HepG2 (cell line): ENCODE results near the gene TM7SF3. TPM values are rescaled to one million over a fixed set of nuclear protein-coding genes. Genes with fewer than 3 reads are reported as not detected.

Experiments
- ARHGAP35 ChIP-seq: sonication (generic); formaldehyde crosslinking; IDR thresholded peaks from 2 replicates; pipeline ENCODE4 v1.9.0; 2022; ENCODE audit warnings: mild to moderate bottlenecking, inconsistent platforms, moderate library complexity, missing genetic modification reagents, borderline replicate concordance
- CREM ChIP-seq, 2 experiments: sonication (generic) in 1 of 2; formaldehyde crosslinking in 1 of 2; IDR thresholded peaks; 2 replicates each; pipeline versions ENCODE4 v1.4.0 to v1.6.1; 2016 to 2020; ENCODE audit warnings: antibody characterized with exemption in 1 of 2, mild to moderate bottlenecking in 1 of 2, missing genetic modification reagents in 1 of 2
- GABPB1 ChIP-seq: IDR thresholded peaks from 2 replicates; pipeline ENCODE4 v1.6.1; 2016; ENCODE audit warnings: mild to moderate bottlenecking, missing genetic modification reagents, moderate library complexity, missing compliant biosample characterization
- MBD4 ChIP-seq: IDR thresholded peaks from 2 replicates; pipeline ENCODE4 v1.6.1; 2012; ENCODE audit warnings: low read length, inconsistent platforms, borderline replicate concordance
- MXD3 ChIP-seq: IDR thresholded peaks from 2 replicates; pipeline ENCODE4 v1.6.1; 2016; ENCODE audit warnings: mild to moderate bottlenecking, missing biosample characterization, missing genetic modification reagents
- NBN ChIP-seq: fragments of 450-650 bp; conservative IDR thresholded peaks from 2 replicates; pipeline ENCODE4 v1.6.1; 2017
- NCOA1 ChIP-seq: sonication (generic); formaldehyde crosslinking; IDR thresholded peaks from 2 replicates; pipeline ENCODE4 v1.9.0; 2021; ENCODE audit warnings: missing genetic modification reagents
- RNF219 ChIP-seq: sonication (generic); formaldehyde crosslinking; IDR thresholded peaks from 2 replicates; pipeline ENCODE4 v1.5.0; 2020; ENCODE audit warnings: mild to moderate bottlenecking, missing genetic modification reagents
- SIX1 ChIP-seq: sonication (generic); formaldehyde crosslinking; IDR thresholded peaks from 2 replicates; pipeline ENCODE4 v1.4.0; 2020; ENCODE audit warnings: missing genetic modification reagents, borderline replicate concordance
- SOX5 ChIP-seq: IDR thresholded peaks from 2 replicates; pipeline ENCODE4 v1.6.1; 2016; ENCODE audit warnings: borderline replicate concordance
- SP5 ChIP-seq: IDR thresholded peaks from 2 replicates; pipeline ENCODE4 v1.6.1; 2016; ENCODE audit warnings: low read depth, borderline replicate concordance
- UBTF ChIP-seq: sonication (generic); formaldehyde crosslinking; IDR thresholded peaks from 2 replicates; pipeline ENCODE4 v1.4.0; 2020; ENCODE audit warnings: mild to moderate bottlenecking, missing genetic modification reagents
- ZBTB1 ChIP-seq: sonication (generic); formaldehyde crosslinking; IDR thresholded peaks from 2 replicates; pipeline ENCODE4 v1.4.0; 2020; ENCODE audit warnings: missing genetic modification reagents, borderline replicate concordance
- ZBTB3 ChIP-seq: sonication (generic); formaldehyde crosslinking; IDR thresholded peaks from 2 replicates; pipeline ENCODE4 v1.4.0; 2020; ENCODE audit warnings: low read depth, mild to moderate bottlenecking, moderate library complexity, missing genetic modification reagents, borderline replicate concordance
- ZNF12 ChIP-seq: sonication (generic); formaldehyde crosslinking; IDR thresholded peaks from 2 replicates; pipeline ENCODE4 v1.5.0; 2020; ENCODE audit warnings: missing genetic modification reagents
- ZNF263 ChIP-seq: sonication (generic); formaldehyde crosslinking; IDR thresholded peaks from 2 replicates; pipeline ENCODE4 v1.4.0; 2020; ENCODE audit warnings: missing genetic modification reagents
- ZNF275 ChIP-seq: sonication (generic); formaldehyde crosslinking; IDR thresholded peaks from 2 replicates; pipeline ENCODE4 v1.8.0; 2022; ENCODE audit warnings: missing genetic modification reagents, mild to moderate bottlenecking, inconsistent platforms, borderline replicate concordance
- ZNF329 ChIP-seq: sonication (generic); formaldehyde crosslinking; IDR thresholded peaks from 2 replicates; pipeline ENCODE4 v1.9.0; 2021; ENCODE audit warnings: low read depth, mild to moderate bottlenecking, missing genetic modification reagents
- ZNF574 ChIP-seq: sonication (generic); formaldehyde crosslinking; IDR thresholded peaks from 2 replicates; pipeline ENCODE4 v1.4.0; 2020; ENCODE audit warnings: missing genetic modification reagents
- ZNF615 ChIP-seq: sonication (generic); formaldehyde crosslinking; IDR thresholded peaks from 2 replicates; pipeline ENCODE4 v1.5.0; 2020; ENCODE audit warnings: mild to moderate bottlenecking, missing genetic modification reagents, borderline replicate concordance
- ZNF724P ChIP-seq: sonication (generic); formaldehyde crosslinking; IDR thresholded peaks from 2 replicates; pipeline ENCODE4 v1.8.0; 2022; ENCODE audit warnings: missing genetic modification reagents, borderline replicate concordance
- ZNF749 ChIP-seq: sonication (generic); formaldehyde crosslinking; IDR thresholded peaks from 2 replicates; pipeline ENCODE4 v1.8.0; 2022; ENCODE audit warnings: mild to moderate bottlenecking, missing genetic modification reagents, moderate library complexity, borderline replicate concordance
- polyA plus RNA-seq, 8 experiments: library from polyadenylated mRNA; depleted of rRNA in 3 of 8; stranded (reverse) in 7 of 8; unstranded in 1 of 8; fragments of >200 nt; fragmentation: Illumina TruSeq in 4 of 8; extraction: Trizol in 4 of 8; gene quantifications; 2 replicates each; pipeline versions ENCODE4 v1.2.1 to v1.2.3, GENCODE V29; 2011 to 2016; ENCODE audit warnings: low read depth in 4 of 8, missing spikeins in 1 of 8, mixed read lengths in 1 of 8; ENCODE audit not compliant: insufficient read depth in 1 of 8
- total RNA-seq, 5 experiments: library from RNA; depleted of rRNA; stranded (reverse); fragments of >200 nt; fragmentation: Illumina TruSeq; extraction: Trizol; gene quantifications; 2 replicates each; pipeline ENCODE4 v1.2.3, GENCODE V29; 2016; ENCODE audit warnings: low read depth in 1 of 5

The TM7SF3 gene
- total and polyA plus RNA-seq, 2 of the 13 experiments (the other 11 are each of a cell fraction or from before 2014, with no cell fraction given): 116 to 142 TPM

- TF ChIP-seq CREM (IDR thresholded peaks at IDR 0.05): no peak
- no peak for TF ChIP-seq CREM (CRISPR knock-in tag; IDR thresholded peaks at IDR 0.05)
- peak; percentile 9; the same call in 1 of the 2 replicates for TF ChIP-seq GABPB1 (CRISPR knock-in tag)
- no peak for TF ChIP-seq ZNF329 (CRISPR knock-in tag)
- TF ChIP-seq ZNF724P (CRISPR knock-in tag): no peak
- TF ChIP-seq ARHGAP35 (CRISPR knock-in tag): no peak
- TF ChIP-seq ZNF263 (CRISPR knock-in tag): no peak
- TF ChIP-seq SOX5 (CRISPR knock-in tag): no peak
- TF ChIP-seq ZNF12 (CRISPR knock-in tag): 0 out of 2 replicates have a peak, but pooled peaks have one; percentile 4
- no peak for TF ChIP-seq SP5
- TF ChIP-seq ZNF275 (CRISPR knock-in tag): peak; percentile 18; the same call in 1 of the 2 replicates
- no peak for TF ChIP-seq NCOA1 (CRISPR knock-in tag)
- no peak for TF ChIP-seq NBN
- no peak for TF ChIP-seq ZBTB1 (CRISPR knock-in tag)
- no peak for TF ChIP-seq SIX1
- 0 out of 2 replicates have a peak, but pooled peaks have one; percentile 17 for TF ChIP-seq ZNF615
- 0 out of 2 replicates have a peak, but pooled peaks have one; percentile 37 for TF ChIP-seq ZBTB3
- no peak for TF ChIP-seq ZNF749 (CRISPR knock-in tag)
- no peak for TF ChIP-seq ZNF574 (CRISPR knock-in tag)
- no peak for TF ChIP-seq RNF219 (CRISPR knock-in tag)
- TF ChIP-seq MBD4: no peak
- TF ChIP-seq MXD3 (CRISPR knock-in tag): peak; percentile 15; the same call in 1 of the 2 replicates
- peak; percentile 17; the same call in 1 of the 2 replicates for TF ChIP-seq UBTF (CRISPR knock-in tag)
These were observed 75.5 kb downstream of the TM7SF3 start (continued) for GRCh38 chr12:26938701-26939062.
